Measurements from ENCODE around the gene SCN8A.

SCN8A gene

GRCh38 chr12:51672334-51672733 lies 81.3 kb downstream of the SCN8A start:
- H3K4me3 ChIP-seq (ENCODE audit: low read depth, low read length): no peak overlapping the region
- TF ChIP-seq, protein P1, sequence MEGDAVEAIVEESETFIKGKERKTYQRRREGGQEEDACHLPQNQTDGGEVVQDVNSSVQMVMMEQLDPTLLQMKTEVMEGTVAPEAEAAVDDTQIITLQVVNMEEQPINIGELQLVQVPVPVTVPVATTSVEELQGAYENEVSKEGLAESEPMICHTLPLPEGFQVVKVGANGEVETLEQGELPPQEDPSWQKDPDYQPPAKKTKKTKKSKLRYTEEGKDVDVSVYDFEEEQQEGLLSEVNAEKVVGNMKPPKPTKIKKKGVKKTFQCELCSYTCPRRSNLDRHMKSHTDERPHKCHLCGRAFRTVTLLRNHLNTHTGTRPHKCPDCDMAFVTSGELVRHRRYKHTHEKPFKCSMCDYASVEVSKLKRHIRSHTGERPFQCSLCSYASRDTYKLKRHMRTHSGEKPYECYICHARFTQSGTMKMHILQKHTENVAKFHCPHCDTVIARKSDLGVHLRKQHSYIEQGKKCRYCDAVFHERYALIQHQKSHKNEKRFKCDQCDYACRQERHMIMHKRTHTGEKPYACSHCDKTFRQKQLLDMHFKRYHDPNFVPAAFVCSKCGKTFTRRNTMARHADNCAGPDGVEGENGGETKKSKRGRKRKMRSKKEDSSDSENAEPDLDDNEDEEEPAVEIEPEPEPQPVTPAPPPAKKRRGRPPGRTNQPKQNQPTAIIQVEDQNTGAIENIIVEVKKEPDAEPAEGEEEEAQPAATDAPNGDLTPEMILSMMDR (IDR thresholded peaks at IDR 0.05; ENCODE audit: low read depth, low read length, missing control alignments): no peak
- in situ Hi-C loops (cut with HindIII; ENCODE audit: low sequenced_read_pairs): no loop called here
- DNase-seq (ENCODE audit: low read depth): peak; percentile 1

- DNase-seq (ENCODE audit: low read depth): no peak
- H3K4me3 ChIP-seq (ENCODE audit: low read depth, low read length): no peak overlapping the region
- TF ChIP-seq, protein P1 (IDR thresholded peaks at IDR 0.05; ENCODE audit: low read depth, low read length, missing control alignments): no peak
- in situ Hi-C loops (cut with HindIII; ENCODE audit: low sequenced_read_pairs): no loop called here
These were observed 84.2 kb downstream of the SCN8A start for GRCh38 chr12:51675071-51675803.

- TF ChIP-seq, protein P1 (IDR thresholded peaks at IDR 0.05; ENCODE audit: low read depth, low read length, missing control alignments): no peak
- no peak for DNase-seq (ENCODE audit: low read depth)
- in situ Hi-C loops (cut with HindIII; ENCODE audit: low sequenced_read_pairs): no loop called here
- no peak overlapping the region for H3K4me3 ChIP-seq (ENCODE audit: low read depth, low read length)
These were observed 85.8 kb downstream of the SCN8A start for GRCh38 chr12:51676875-51677274.

DNA sequence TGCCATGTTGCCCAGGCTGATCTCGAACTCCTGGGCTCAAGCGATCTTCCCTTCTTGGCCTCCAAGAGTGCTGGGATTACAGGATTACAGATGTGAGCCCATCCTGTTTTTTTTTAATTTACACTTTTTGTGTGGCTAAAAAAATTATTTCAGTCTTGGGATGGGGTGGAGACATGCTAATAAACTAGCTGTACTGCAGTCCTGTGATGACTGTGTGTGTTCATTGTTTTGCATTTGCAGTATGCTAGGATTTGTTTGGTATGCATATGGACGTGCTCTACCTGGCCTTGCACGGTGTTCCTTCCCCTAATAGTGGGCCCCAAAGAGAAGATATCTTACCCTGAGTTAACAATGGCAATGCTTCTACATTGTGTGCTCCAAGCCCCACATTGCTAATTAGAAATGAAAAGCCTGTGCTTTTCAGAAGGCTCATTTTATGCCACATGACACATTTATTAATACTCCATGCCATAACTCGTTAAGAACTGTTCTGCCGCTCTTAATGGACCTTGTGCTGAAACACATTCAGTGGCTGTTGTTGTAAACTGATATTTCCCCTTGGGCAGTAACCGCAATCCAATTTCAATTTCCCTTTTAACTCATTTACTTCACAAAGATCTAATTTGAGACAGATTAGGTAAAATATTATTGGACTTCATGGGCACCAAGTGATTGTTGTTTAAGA lies 86.4 kb downstream of the SCN8A start:
- no peak overlapping the region for H3K4me3 ChIP-seq (ENCODE audit: low read depth, low read length)
- in situ Hi-C loops (cut with HindIII; ENCODE audit: low sequenced_read_pairs): no loop called here
- DNase-seq (ENCODE audit: low read depth): no peak
- TF ChIP-seq, protein P1 (IDR thresholded peaks at IDR 0.05; ENCODE audit: low read depth, low read length, missing control alignments): no peak

DNA sequence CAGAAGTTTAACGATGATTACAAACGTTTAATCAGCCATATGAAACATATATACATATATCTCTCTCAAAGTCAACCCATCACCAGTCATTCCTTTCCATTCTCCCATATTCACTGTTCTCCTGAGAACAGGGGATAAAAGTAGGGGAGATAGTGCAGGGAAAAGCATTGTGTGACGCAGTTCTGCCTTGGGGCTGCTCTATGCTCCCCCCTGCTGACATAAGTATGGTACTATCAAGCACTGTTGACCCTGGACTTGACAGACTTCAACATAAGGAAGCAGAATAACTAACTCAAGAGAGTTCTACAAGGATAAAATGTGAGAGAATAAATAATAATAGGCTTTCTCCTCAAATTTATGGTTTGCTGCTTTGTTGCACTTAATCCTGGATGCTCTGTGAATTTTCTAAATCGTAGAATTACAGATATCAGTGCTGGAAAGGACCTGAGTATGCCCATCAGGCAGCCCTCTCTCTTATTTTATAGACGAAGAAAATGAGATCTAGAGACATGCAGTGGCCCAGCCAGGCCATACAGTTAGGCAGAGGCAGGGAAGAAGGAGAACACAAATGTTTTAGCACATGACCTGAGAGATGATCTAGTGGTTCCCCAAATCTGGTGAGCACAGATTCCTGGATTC lies 87.2 kb downstream of the SCN8A start:
- no peak overlapping the region for H3K4me3 ChIP-seq (ENCODE audit: low read depth, low read length)
- DNase-seq (ENCODE audit: low read depth): peak; percentile 20
- in situ Hi-C loops (cut with HindIII; ENCODE audit: low sequenced_read_pairs): no loop called here
- TF ChIP-seq, protein P1 (IDR thresholded peaks at IDR 0.05; ENCODE audit: low read depth, low read length, missing control alignments): peak; percentile 84

DNA sequence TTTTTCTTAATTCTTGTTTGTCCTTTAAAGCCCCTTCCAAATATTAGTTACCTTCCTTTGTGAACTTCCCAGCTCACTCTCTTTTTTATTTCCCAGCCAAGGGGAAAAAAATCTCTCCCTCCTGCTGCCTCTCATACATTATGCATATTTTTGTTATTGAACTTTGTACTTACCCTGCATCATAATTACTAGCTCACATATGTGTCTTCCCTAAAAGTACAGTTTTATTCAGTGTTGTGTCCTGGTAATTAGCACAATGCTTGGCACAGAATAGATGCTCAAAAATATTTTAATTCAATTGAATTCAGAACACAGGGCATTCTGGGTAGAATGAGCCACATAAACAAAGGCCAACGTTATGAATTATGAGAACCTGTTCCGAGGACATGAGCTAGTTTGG lies 91.9 kb downstream of the SCN8A start:
- H3K4me3 ChIP-seq (ENCODE audit: low read depth, low read length): no peak overlapping the region
- DNase-seq (ENCODE audit: low read depth): no peak
- TF ChIP-seq, protein P1 (IDR thresholded peaks at IDR 0.05; ENCODE audit: low read depth, low read length, missing control alignments): no peak
- in situ Hi-C loops (cut with HindIII; ENCODE audit: low sequenced_read_pairs): no loop called here
